Measurements from ENCODE around the gene CMTM8. TPM values are rescaled to one million over a fixed set of nuclear protein-coding genes. Genes with fewer than 3 reads are reported as not detected.

Gene CMTM8
- total and polyA plus RNA-seq, 4 donors, result 0.89 to 4.6 (median 2.8) TPM

DNA sequence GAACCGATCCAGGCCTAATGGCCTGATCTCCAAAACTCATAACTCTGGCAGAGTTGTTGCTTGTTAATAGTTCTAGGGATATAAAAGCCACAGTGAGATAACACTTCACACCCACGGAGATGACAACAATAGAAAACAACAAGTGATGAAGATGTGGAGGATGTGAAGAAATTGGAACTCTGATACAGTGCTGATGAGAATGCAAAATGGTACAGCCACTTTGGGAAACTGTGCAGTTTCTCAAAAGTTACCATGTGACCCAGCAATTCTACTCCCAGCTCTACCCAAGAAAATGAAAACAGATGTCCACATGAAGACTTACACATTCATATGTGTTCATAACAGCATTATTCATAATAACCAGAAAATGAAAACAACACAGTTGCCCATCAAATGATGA is 157.0 kb downstream of the CMTM8 start:
- peaks cover 13% of the 10 kb centered on the region for H3K4me1 ChIP-seq (ENCODE audit: control insufficient read depth, insufficient read depth, low read length)
- H3K27ac ChIP-seq (ENCODE audit: low read depth, low read length), result no peak overlapping the region
- DNase-seq (ENCODE audit: low read depth in 4 of 6, low spot score in 6 of 6), result no peak
- peaks cover 40% of the 10 kb centered on the region for H3K27me3 ChIP-seq (ENCODE audit: control insufficient read depth, insufficient read depth, low read length)
- WGBS (ENCODE audit: insufficient coverage), result no CpG with 5 or more reads among the region's 2 CpGs
- no peaks in the 10 kb centered on the region for H3K9me3 ChIP-seq (ENCODE audit: control insufficient read depth, insufficient read depth, low read length)
- H3K36me3 ChIP-seq (ENCODE audit: control insufficient read depth, insufficient read depth, low read length), result no peaks in the 10 kb centered on the region
- no peak overlapping the region for H3K4me3 ChIP-seq (ENCODE audit: low read depth, low read length)

- peaks cover 26% of the 10 kb centered on the region for H3K27me3 ChIP-seq (ENCODE audit: control insufficient read depth, insufficient read depth, low read length)
- H3K4me1 ChIP-seq (ENCODE audit: control insufficient read depth, insufficient read depth, low read length), result peaks cover 12% of the 10 kb centered on the region
- no peaks in the 10 kb centered on the region for H3K9me3 ChIP-seq (ENCODE audit: control insufficient read depth, insufficient read depth, low read length)
- 100% methylated on average over 1 of the region's 2 CpGs for WGBS (ENCODE audit: insufficient coverage)
- no peak overlapping the region for H3K4me3 ChIP-seq (ENCODE audit: low read depth, low read length)
- DNase-seq (ENCODE audit: low read depth in 4 of 6, low spot score in 6 of 6), result no peak
- H3K36me3 ChIP-seq (ENCODE audit: control insufficient read depth, insufficient read depth, low read length), result no peaks in the 10 kb centered on the region
- H3K27ac ChIP-seq (ENCODE audit: low read depth, low read length), result no peak overlapping the region
These were observed 159.5 kb downstream of the CMTM8 start for GRCh38 chr3:32397941-32398340.

GRCh38 chr3:32398531-32398930 is 160.1 kb downstream of the CMTM8 start:
- DNase-seq (ENCODE audit: low read depth in 4 of 6, low spot score in 6 of 6), result no peak
- H3K4me1 ChIP-seq (ENCODE audit: control insufficient read depth, insufficient read depth, low read length), result peaks cover 14% of the 10 kb centered on the region
- WGBS (ENCODE audit: insufficient coverage), result 90% methylated on average over 6 of the region's 10 CpGs
- H3K36me3 ChIP-seq (ENCODE audit: control insufficient read depth, insufficient read depth, low read length), result no peaks in the 10 kb centered on the region
- no peak overlapping the region for H3K4me3 ChIP-seq (ENCODE audit: low read depth, low read length)
- no peak overlapping the region for H3K27ac ChIP-seq (ENCODE audit: low read depth, low read length)
- H3K9me3 ChIP-seq (ENCODE audit: control insufficient read depth, insufficient read depth, low read length), result no peaks in the 10 kb centered on the region
- peaks cover 27% of the 10 kb centered on the region for H3K27me3 ChIP-seq (ENCODE audit: control insufficient read depth, insufficient read depth, low read length)

GRCh38 chr3:32399030-32399620 is 160.6 kb downstream of the CMTM8 start:
- Histone ChIP-seq H3K27me3 (ENCODE audit: control insufficient read depth, insufficient read depth, low read length) (peaks cover 30% of the 10 kb centered on the region), H3K4me1 (ENCODE audit: control insufficient read depth, insufficient read depth, low read length) (peaks cover 14% of the 10 kb centered on the region), H3K36me3 (ENCODE audit: control insufficient read depth, insufficient read depth, low read length) (no peaks in the 10 kb centered on the region), H3K27ac (ENCODE audit: low read depth, low read length) (no peak overlapping the region), H3K4me3 (ENCODE audit: low read depth, low read length) (no peak overlapping the region), H3K9me3 (ENCODE audit: control insufficient read depth, insufficient read depth, low read length) (no peaks in the 10 kb centered on the region)
- DNase-seq (ENCODE audit: low read depth in 4 of 6, low spot score in 6 of 6), result peak in 2 of 6 donors; percentile 57 to 62
- 100% methylated on average over 1 of the region's 2 CpGs for WGBS (ENCODE audit: insufficient coverage)

GRCh38 chr3:32401126-32401525 is 162.6 kb downstream of the CMTM8 start:
- Histone ChIP-seq H3K27ac (ENCODE audit: low read depth, low read length) (peak overlapping the region; percentile 63), H3K27me3 (ENCODE audit: control insufficient read depth, insufficient read depth, low read length) (peaks cover 47% of the 10 kb centered on the region), H3K4me3 (ENCODE audit: low read depth, low read length) (peak overlapping the region; percentile 26), H3K4me1 (ENCODE audit: control insufficient read depth, insufficient read depth, low read length) (peaks cover 14% of the 10 kb centered on the region), H3K9me3 (ENCODE audit: control insufficient read depth, insufficient read depth, low read length) (no peaks in the 10 kb centered on the region), H3K36me3 (ENCODE audit: control insufficient read depth, insufficient read depth, low read length) (no peaks in the 10 kb centered on the region)
- no peak for DNase-seq (ENCODE audit: low read depth in 4 of 6, low spot score in 6 of 6)
- WGBS (ENCODE audit: insufficient coverage), result 0% methylated on average over 6 of the region's 11 CpGs

- DNase-seq (ENCODE audit: low read depth in 4 of 6, low spot score in 6 of 6), result peak; percentile 49 to 94 (median 73)
- Histone ChIP-seq H3K4me1 (ENCODE audit: control insufficient read depth, insufficient read depth, low read length) (peaks cover 14% of the 10 kb centered on the region), H3K36me3 (ENCODE audit: control insufficient read depth, insufficient read depth, low read length) (no peaks in the 10 kb centered on the region), H3K4me3 (ENCODE audit: low read depth, low read length) (peak overlapping the region; percentile 26), H3K27ac (ENCODE audit: low read depth, low read length) (peak overlapping the region; percentile 63), H3K9me3 (ENCODE audit: control insufficient read depth, insufficient read depth, low read length) (no peaks in the 10 kb centered on the region), H3K27me3 (ENCODE audit: control insufficient read depth, insufficient read depth, low read length) (peaks cover 52% of the 10 kb centered on the region)
- 1% methylated on average over 39 of the region's 41 CpGs for WGBS (ENCODE audit: insufficient coverage)
These were observed 163.1 kb downstream of the CMTM8 start for GRCh38 chr3:32401556-32402081.

DNA sequence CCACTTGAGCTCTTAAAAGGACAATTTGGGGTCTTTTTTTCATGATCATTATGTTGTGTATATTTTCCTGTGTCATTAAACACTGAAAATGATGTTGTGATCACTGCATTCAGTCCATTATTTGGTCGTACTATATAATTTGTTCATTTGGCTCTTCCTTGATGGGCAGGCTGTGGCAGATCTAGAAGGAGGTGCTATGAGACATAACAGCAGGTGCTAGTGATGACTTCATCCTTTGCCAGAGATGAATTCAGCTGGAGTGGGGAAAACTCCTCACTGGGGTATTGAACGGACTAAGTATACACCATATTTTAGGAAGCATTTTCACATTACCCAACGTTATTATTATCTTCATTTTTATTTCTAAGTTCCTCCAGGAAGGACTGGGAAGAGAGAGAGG is 165.2 kb downstream of the CMTM8 start:
- no peak for DNase-seq (ENCODE audit: low read depth in 4 of 6, low spot score in 6 of 6)
- Histone ChIP-seq H3K27ac (ENCODE audit: low read depth, low read length) (no peak overlapping the region), H3K9me3 (ENCODE audit: control insufficient read depth, insufficient read depth, low read length) (no peaks in the 10 kb centered on the region), H3K4me1 (ENCODE audit: control insufficient read depth, insufficient read depth, low read length) (peaks cover 14% of the 10 kb centered on the region), H3K27me3 (ENCODE audit: control insufficient read depth, insufficient read depth, low read length) (peaks cover 66% of the 10 kb centered on the region), H3K4me3 (ENCODE audit: low read depth, low read length) (no peak overlapping the region), H3K36me3 (ENCODE audit: control insufficient read depth, insufficient read depth, low read length) (no peaks in the 10 kb centered on the region)
- WGBS (ENCODE audit: insufficient coverage), result 83% methylated on average over 1 of the region's 3 CpGs

GRCh38 chr3:32404714-32405113 is 166.2 kb downstream of the CMTM8 start:
- DNase-seq (ENCODE audit: low read depth in 4 of 6, low spot score in 6 of 6), result no peak
- H3K4me1 ChIP-seq (ENCODE audit: control insufficient read depth, insufficient read depth, low read length), result peaks cover 14% of the 10 kb centered on the region
- no peaks in the 10 kb centered on the region for H3K36me3 ChIP-seq (ENCODE audit: control insufficient read depth, insufficient read depth, low read length)
- peaks cover 58% of the 10 kb centered on the region for H3K27me3 ChIP-seq (ENCODE audit: control insufficient read depth, insufficient read depth, low read length)
- H3K27ac ChIP-seq (ENCODE audit: low read depth, low read length), result no peak overlapping the region
- H3K4me3 ChIP-seq (ENCODE audit: low read depth, low read length), result no peak overlapping the region
- H3K9me3 ChIP-seq (ENCODE audit: control insufficient read depth, insufficient read depth, low read length), result no peaks in the 10 kb centered on the region
- WGBS (ENCODE audit: insufficient coverage), result 38% methylated on average over 1 of the region's 1 CpG

DNA sequence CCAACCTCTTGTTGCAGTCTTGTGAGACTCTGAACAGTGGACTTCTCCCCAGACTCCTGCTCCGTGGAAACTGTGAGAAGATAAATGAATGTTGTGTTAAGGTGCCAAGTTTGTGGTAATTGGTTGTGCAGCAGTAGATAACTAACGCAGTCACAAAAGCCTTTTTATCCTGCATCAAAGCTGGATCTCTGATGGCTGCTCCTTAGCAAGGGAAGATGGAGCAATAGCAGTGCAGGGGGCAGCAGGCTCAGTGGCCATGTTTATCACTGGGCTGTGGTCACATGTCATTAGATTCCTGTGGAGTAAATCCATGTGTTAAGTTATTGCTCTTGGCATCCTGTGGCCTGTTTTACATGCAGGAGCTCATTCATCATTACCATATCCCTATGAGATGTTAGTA is 166.7 kb downstream of the CMTM8 start:
- Histone ChIP-seq H3K4me3 (ENCODE audit: low read depth, low read length) (no peak overlapping the region), H3K27me3 (ENCODE audit: control insufficient read depth, insufficient read depth, low read length) (peaks cover 57% of the 10 kb centered on the region), H3K4me1 (ENCODE audit: control insufficient read depth, insufficient read depth, low read length) (peaks cover 14% of the 10 kb centered on the region), H3K36me3 (ENCODE audit: control insufficient read depth, insufficient read depth, low read length) (no peaks in the 10 kb centered on the region), H3K27ac (ENCODE audit: low read depth, low read length) (no peak overlapping the region), H3K9me3 (ENCODE audit: control insufficient read depth, insufficient read depth, low read length) (no peaks in the 10 kb centered on the region)
- WGBS (ENCODE audit: insufficient coverage), result 18% methylated on average over 2 of the region's 2 CpGs
- DNase-seq (ENCODE audit: low read depth in 4 of 6, low spot score in 6 of 6), result no peak

GRCh38 chr3:32405711-32406323 is 167.3 kb downstream of the CMTM8 start:
- no peaks in the 10 kb centered on the region for H3K36me3 ChIP-seq (ENCODE audit: control insufficient read depth, insufficient read depth, low read length)
- H3K27me3 ChIP-seq (ENCODE audit: control insufficient read depth, insufficient read depth, low read length), result peaks cover 60% of the 10 kb centered on the region
- H3K4me3 ChIP-seq (ENCODE audit: low read depth, low read length), result no peak overlapping the region
- H3K27ac ChIP-seq (ENCODE audit: low read depth, low read length), result no peak overlapping the region
- no CpG with 5 or more reads among the region's 7 CpGs for WGBS (ENCODE audit: insufficient coverage)
- peaks cover 14% of the 10 kb centered on the region for H3K4me1 ChIP-seq (ENCODE audit: control insufficient read depth, insufficient read depth, low read length)
- H3K9me3 ChIP-seq (ENCODE audit: control insufficient read depth, insufficient read depth, low read length), result no peaks in the 10 kb centered on the region
- DNase-seq (ENCODE audit: low read depth in 4 of 6, low spot score in 6 of 6), result no peak

Measured in spinal cord (tissue), 10 donors.